Prostate gland (tissue), 2 donors: Measurements from ENCODE around the gene RCL1.

Source experiments
- CTCF ChIP-seq, 4 experiments: fragments of 200-600 bp in 2 of 4; fragments of 450-650 bp in 2 of 4; sonication (generic) in 2 of 4; IDR thresholded peaks; 1 replicate in 3 of 4; 2 replicates in 1 of 4; pipeline ENCODE4 v1.5.1; 2016 to 2019; ENCODE audit warnings: antibody characterized with exemption in 4 of 4, mild to moderate bottlenecking in 2 of 4, moderate library complexity in 2 of 4
- POLR2AphosphoS5 ChIP-seq: sonication (generic); formaldehyde crosslinking; IDR thresholded peaks from one replicate; pipeline ENCODE4 v1.6.1; 2017; ENCODE audit warnings: antibody characterized with exemption

DNA sequence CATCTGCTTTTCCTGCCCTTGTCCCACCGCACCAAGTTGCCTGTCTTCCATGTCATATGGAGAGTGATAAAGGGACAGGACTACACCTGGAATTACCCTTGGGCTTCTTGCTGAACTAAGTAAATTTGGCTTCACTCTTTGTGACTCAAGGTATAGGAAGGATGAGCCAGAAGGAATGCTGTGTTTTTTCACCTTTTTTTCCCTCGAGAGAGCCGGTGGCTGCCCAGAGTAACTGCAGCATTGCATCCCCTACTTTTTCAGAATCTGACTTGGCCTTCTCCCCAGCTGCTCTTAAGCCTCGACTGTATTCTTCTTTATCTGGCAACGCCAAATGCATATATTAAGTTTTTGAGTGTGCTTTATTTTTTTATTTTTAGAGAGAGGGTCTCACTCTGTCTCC lies 38.4 kb downstream of the RCL1 start:
- TF ChIP-seq CTCF (IDR thresholded peaks at IDR 0.05) (no peak), POLR2AphosphoS5 (no peak)
